Endothelial cell (in vitro differentiated cells): ENCODE data around the gene TPRX2. TPM values are rescaled to one million over a fixed set of nuclear protein-coding genes. Genes with fewer than 3 reads are reported as not detected.
A peak's percentile ranks its signal among the peaks of the same experiment; 100 is the strongest.
"Not testable (repeated sequence)": the region's sequence is repeated elsewhere in the genome, so short reads cannot be mapped to it uniquely, and the experiment has no call there.

Experiments used
- DNase-seq: peaks from one replicate; pipeline ENCODE4 v3.0.0; 2021; ENCODE audit warnings: low spot score
- H3K27ac Mint-ChIP-seq: one replicate; pipeline ENCODE4 v1.8.0; 2021; ENCODE audit warnings: mixed read lengths, inconsistent platforms; ENCODE audit not compliant: unreplicated experiment
- H3K27me3 Mint-ChIP-seq: one replicate; pipeline ENCODE4 v1.8.0; 2021; ENCODE audit warnings: mild to moderate bottlenecking, moderate library complexity, mixed read lengths, inconsistent platforms; ENCODE audit not compliant: unreplicated experiment
- H3K36me3 Mint-ChIP-seq: one replicate; pipeline ENCODE4 v1.8.0; 2021; ENCODE audit warnings: mild to moderate bottlenecking, low read depth, mixed read lengths, inconsistent platforms; ENCODE audit not compliant: unreplicated experiment
- H3K4me1 Mint-ChIP-seq: one replicate; pipeline ENCODE4 v1.8.0; 2021; ENCODE audit warnings: mild to moderate bottlenecking, mixed read lengths, inconsistent platforms; ENCODE audit not compliant: unreplicated experiment
- H3K4me3 Mint-ChIP-seq: one replicate; pipeline ENCODE4 v1.8.0; 2021; ENCODE audit warnings: mild to moderate bottlenecking, mixed read lengths, inconsistent platforms; ENCODE audit not compliant: unreplicated experiment
- H3K9me3 Mint-ChIP-seq: one replicate; pipeline ENCODE4 v1.8.0; 2021; ENCODE audit warnings: mixed read lengths, inconsistent platforms; ENCODE audit not compliant: unreplicated experiment
- total RNA-seq: library from RNA; stranded (reverse); fragmentation: NEBNext Ultra II Directional; extraction: Animal tissue kit (Norgen Biotek cat#: 25700); gene quantifications from one replicate; pipeline ENCODE4 v1.2.1, GENCODE V29; 2021; ENCODE audit not compliant: unreplicated experiment
- TF ChIP-seq, protein P1 (sequence below): fragments of 200-600 bp; sonication (generic); IDR thresholded peaks from one replicate; pipeline ENCODE4 v1.5.0; 2021; ENCODE audit warnings: antibody characterized with exemption; ENCODE audit not compliant: unreplicated experiment

TPRX2 gene
- total RNA-seq, 1 donor from 2014 or later, result not detected

DNA sequence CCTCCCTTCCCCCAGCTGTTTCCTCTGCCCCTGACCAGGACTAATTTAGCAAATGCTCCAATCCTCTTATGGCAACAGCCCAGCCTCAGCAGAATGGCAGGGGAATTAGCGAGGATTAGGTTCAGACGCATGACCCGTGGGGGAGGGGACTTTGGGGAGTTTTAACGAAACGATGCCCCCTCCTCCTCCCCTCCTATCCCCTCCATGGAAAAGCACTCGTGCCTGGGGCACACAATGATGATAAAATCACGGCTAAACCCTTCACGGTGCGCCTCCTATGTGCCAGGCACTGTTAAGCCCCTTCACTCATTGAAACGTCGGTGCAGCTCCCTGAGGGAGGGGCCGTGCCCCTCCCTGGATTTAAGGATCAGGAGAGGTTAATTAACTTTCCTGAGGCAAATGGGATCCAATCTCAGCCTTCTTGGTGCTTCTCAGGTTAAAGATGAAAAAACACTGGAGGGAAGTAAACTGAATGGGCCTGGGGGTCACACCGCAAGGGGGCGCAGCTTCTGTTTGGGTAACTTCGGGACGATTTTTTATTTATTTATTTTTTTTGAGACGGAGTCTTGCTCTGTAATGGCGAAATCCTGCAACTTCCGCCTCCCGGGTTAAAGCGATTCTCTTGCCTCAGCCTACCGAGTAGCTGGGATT lies 10.1 kb upstream of the TPRX2 start:
- peak; percentile 64 for DNase-seq
- no peaks in the 10 kb centered on the region for H3K36me3 Mint-ChIP-seq
- H3K9me3 Mint-ChIP-seq, result no peaks in the 10 kb centered on the region
- H3K27me3 Mint-ChIP-seq, result peaks cover 9% of the 10 kb centered on the region
- H3K4me3 Mint-ChIP-seq, result no peak overlapping the region
- H3K27ac Mint-ChIP-seq, result peak overlapping the region; percentile 57
- TF ChIP-seq, protein P1, sequence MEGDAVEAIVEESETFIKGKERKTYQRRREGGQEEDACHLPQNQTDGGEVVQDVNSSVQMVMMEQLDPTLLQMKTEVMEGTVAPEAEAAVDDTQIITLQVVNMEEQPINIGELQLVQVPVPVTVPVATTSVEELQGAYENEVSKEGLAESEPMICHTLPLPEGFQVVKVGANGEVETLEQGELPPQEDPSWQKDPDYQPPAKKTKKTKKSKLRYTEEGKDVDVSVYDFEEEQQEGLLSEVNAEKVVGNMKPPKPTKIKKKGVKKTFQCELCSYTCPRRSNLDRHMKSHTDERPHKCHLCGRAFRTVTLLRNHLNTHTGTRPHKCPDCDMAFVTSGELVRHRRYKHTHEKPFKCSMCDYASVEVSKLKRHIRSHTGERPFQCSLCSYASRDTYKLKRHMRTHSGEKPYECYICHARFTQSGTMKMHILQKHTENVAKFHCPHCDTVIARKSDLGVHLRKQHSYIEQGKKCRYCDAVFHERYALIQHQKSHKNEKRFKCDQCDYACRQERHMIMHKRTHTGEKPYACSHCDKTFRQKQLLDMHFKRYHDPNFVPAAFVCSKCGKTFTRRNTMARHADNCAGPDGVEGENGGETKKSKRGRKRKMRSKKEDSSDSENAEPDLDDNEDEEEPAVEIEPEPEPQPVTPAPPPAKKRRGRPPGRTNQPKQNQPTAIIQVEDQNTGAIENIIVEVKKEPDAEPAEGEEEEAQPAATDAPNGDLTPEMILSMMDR, result peak; percentile 83
- H3K4me1 Mint-ChIP-seq, result peaks cover 16% of the 10 kb centered on the region

DNA sequence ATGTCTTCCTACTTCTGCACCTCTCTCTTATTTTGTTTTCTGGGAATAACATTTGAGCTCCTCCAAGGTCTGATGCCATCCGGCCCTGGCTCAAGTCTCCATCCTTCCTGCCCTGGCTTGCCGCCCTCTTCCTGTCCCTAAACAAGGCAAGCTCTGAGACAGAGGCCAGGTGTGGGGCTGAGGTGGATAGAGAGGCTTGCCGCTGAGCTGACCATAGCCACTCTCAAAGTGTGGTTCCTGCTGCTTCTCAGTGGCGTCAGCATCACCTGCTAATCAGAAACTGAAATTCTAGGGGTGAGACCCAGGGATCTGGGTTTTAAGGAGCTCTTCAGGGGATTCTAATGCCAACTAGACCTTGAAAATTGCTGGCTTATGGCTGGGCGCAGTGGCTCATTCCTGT lies 6.0 kb upstream of the TPRX2 start:
- no peak overlapping the region for H3K4me3 Mint-ChIP-seq
- no peaks in the 10 kb centered on the region for H3K36me3 Mint-ChIP-seq
- no peaks in the 10 kb centered on the region for H3K9me3 Mint-ChIP-seq
- peaks cover 8% of the 10 kb centered on the region for H3K27me3 Mint-ChIP-seq
- peaks cover 15% of the 10 kb centered on the region for H3K4me1 Mint-ChIP-seq
- TF ChIP-seq, protein P1, result no peak
- DNase-seq, result no peak
- no peak overlapping the region for H3K27ac Mint-ChIP-seq

DNA sequence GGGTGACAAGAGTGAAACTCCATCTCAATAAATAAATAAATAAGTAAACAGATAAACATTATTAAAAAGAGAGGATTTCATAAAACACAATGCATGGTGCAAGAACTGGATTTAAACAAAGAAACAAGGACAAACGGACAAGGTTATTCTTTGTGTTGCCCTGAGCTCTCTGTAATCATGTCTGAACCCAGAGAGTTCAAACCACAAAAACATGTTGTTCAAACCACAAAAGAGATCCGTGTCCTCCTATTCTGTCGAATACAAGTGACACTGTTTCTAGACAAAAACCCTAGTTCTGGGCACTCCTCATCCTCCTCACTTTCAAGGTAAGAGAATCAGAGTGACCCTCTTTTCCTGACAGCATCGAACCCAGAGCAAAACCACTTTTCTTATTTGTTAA lies 4.6 kb upstream of the TPRX2 start:
- TF ChIP-seq, protein P1, result no peak
- Mint-ChIP-seq H3K27ac (no peak overlapping the region), H3K36me3 (no peaks in the 10 kb centered on the region), H3K27me3 (peaks cover 8% of the 10 kb centered on the region), H3K9me3 (no peaks in the 10 kb centered on the region), H3K4me1 (peaks cover 13% of the 10 kb centered on the region), H3K4me3 (no peak overlapping the region)
- DNase-seq, result no peak

DNA sequence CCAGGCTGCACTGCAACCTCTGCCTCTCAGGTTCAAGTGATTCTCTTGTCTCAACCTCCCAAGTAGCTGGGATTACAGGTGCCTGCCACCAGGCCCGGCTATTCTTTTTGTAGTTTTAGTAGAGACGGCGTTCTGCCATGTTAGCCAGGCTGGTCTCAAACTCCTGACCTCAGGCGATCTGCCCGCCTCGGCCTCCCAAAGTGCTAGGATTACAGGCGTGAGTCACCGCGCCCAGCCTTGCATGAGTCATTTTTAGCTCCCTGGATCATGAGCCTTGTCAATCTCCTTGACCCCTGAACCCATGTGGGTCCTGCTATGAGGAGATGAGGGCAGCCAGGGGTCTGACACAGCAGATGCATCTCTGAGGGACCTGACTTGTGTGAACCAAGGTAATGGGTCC lies 804 bp upstream of the TPRX2 start:
- H3K4me3 Mint-ChIP-seq, DNase-seq, H3K4me1 Mint-ChIP-seq, H3K36me3 Mint-ChIP-seq, H3K9me3 Mint-ChIP-seq, H3K27ac Mint-ChIP-seq, H3K27me3 Mint-ChIP-seq: not testable (repeated sequence)

DNA sequence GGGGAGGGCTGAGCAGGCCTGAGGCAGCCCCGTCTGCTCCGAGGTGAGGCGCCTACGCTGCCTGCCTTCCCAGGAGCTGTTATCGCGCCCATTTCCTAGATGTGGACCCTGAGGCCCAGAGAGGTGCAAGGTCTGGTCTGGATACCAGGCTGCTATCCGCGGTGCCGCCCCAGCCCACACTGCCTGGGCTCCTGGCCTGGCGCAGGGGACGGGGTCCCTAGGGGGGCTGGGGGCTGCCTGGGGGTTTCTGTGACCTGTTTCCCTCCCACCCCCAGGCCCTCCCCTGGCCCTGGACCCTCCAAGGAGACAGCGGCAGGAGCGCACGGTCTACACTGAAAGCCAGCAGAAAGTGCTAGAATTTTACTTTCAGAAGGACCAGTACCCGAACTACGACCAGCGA lies 803 bp downstream of the TPRX2 start:
- not testable (repeated sequence) for H3K9me3 Mint-ChIP-seq, H3K4me1 Mint-ChIP-seq, H3K27ac Mint-ChIP-seq, H3K27me3 Mint-ChIP-seq, H3K36me3 Mint-ChIP-seq, DNase-seq, H3K4me3 Mint-ChIP-seq

DNA sequence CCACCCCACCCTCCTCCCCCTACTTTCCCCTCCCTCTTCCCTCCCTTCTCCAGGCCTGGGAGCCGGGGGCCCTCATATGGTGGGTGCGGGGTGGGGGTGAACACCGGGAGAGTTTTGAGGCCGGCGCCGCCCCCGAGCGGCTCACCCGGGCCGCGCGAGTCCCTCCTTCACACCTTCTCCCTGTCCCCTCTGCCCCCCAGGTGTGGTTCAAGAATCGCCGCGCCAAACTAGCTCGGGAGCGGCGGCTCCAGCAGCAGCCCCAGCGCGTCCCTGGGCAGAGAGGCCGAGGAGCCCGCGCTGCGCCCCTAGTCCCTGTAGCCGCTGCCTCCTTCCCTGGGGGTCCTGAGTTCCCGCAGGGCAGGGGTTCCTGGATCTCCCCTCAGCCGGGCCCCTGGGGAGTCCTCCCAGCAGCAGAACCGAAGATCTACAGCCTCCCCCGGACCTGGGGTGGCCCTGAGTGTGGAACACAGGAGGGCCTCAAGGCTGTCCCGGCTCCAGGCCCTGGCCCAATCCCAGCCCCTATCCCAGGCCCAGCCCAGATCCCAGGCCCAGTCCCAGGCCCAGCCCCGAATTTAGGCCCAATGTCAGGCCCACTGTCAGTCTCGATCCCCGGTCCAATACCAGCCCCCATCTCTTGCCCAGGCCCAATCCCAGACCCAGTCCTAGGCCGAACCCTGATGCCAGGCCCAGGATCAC lies 1.7 kb downstream of the TPRX2 start:
- TF ChIP-seq, protein P1, result no peak
- peaks cover 4% of the 10 kb centered on the region for H3K27me3 Mint-ChIP-seq
- DNase-seq, result no peak
- H3K4me1 Mint-ChIP-seq, result peaks cover 5% of the 10 kb centered on the region
- no peaks in the 10 kb centered on the region for H3K36me3 Mint-ChIP-seq
- H3K9me3 Mint-ChIP-seq, result no peaks in the 10 kb centered on the region
- H3K4me3 Mint-ChIP-seq, result no peak overlapping the region
- H3K27ac Mint-ChIP-seq, result no peak overlapping the region
